Stimulated activated CD8-positive, alpha-beta memory T cell treated with anti-CD3 and anti-CD28 coated beads, Interleukin-2, amount 100 ng/mL, for 1 hour (primary cell): Measurements from ENCODE around the gene NUP210L.
"Not testable (repeated sequence)": the region's sequence is repeated elsewhere in the genome, so short reads cannot be mapped to it uniquely, and the experiment has no call there.

Source experiments
- DNase-seq, 2 donors: peaks; one replicate each; pipeline ENCODE4 v3.0.0-alpha.2; 2020; ENCODE audit warnings: low read depth in 2 of 2

The NUP210L gene

DNA sequence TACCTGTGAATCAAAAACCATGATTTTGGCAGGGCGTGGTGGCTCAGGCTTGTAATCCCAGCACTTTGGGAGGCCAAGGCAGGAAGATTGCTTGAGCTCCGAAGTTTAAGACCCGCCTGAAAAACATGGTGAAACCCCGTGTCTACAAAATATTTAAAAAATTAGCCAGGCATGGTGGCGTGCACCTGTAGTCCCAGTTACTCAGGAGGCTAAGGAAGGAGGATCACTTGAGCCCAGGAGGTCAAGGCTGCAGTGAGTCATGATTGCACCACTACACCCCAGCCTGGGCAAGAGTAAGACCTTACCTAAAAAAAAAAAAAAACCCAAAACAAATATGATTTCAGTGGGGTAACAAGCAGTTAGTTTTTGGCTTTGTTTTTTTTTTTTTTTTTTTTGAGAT, 54.7 kb downstream of the NUP210L start:
- not testable (repeated sequence) for DNase-seq

DNA sequence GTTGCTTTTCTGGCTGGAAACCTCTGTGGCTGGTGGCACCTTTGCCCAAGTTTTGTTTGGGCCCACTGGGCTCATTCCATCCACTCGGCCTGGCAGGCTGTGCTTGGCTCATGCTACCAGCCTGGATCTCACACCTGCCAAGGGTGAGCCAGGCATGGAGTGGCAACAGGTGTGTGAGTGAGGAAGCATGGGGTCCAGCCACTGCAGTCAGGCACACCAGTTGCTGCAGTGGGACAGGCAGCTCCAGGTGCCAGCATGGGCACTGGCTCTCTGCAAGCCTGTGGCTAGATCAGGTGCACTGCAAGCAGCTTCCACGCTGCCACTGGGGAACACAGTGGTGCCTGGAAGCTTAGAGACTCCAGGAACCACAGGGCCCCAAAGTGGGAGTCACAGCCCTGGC, 57.0 kb downstream of the NUP210L start:
- no peak for DNase-seq

- no peak for DNase-seq
These were observed 59.3 kb downstream of the NUP210L start for GRCh38 chr1:154095456-154096060.

- no peak for DNase-seq
These were observed 60.5 kb downstream of the NUP210L start for GRCh38 chr1:154094411-154094810.

- no peak for DNase-seq
These were observed 61.2 kb downstream of the NUP210L start for GRCh38 chr1:154093699-154094098.

DNA sequence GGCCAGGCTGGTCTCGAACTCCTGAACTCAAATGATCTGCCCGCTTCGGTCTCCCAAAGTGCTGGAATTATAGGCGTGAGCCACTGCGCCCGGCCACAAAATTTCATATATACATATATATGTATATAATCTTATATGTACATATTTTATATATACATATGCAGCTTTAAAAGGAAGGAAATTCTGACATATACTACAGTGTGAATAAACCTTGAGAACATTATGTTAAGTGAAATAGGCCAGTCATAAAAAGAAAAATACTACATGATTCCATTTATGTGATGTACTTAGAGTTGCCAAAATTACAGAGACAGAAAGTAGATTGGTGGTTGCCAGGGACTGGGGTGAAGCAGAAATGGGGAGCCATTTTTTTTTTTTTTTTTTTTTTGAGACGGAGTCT, 63.2 kb downstream of the NUP210L start:
- DNase-seq: no peak

- no peak for DNase-seq
These were observed 67.3 kb downstream of the NUP210L start for GRCh38 chr1:154087574-154087973.

DNA sequence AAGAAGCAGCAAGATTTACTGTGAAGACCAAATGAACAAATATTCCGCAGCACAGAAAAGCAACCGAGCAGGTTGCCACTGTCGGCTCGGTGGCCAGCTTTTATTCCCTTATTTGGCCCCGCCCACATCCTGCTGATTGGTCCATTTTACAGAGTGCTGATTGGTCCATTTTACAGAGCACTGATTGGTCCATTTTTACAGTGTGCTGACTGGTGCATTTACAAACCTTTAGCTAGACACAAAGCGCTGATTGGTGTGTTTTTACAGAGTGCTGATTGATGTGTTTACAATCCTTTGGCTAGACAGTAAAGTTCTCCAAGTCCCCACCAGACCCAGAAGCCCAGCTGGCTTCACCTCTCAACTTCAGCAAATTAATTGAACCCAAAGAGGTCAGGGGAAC, 71.8 kb downstream of the NUP210L start:
- not testable (repeated sequence) for DNase-seq

DNA sequence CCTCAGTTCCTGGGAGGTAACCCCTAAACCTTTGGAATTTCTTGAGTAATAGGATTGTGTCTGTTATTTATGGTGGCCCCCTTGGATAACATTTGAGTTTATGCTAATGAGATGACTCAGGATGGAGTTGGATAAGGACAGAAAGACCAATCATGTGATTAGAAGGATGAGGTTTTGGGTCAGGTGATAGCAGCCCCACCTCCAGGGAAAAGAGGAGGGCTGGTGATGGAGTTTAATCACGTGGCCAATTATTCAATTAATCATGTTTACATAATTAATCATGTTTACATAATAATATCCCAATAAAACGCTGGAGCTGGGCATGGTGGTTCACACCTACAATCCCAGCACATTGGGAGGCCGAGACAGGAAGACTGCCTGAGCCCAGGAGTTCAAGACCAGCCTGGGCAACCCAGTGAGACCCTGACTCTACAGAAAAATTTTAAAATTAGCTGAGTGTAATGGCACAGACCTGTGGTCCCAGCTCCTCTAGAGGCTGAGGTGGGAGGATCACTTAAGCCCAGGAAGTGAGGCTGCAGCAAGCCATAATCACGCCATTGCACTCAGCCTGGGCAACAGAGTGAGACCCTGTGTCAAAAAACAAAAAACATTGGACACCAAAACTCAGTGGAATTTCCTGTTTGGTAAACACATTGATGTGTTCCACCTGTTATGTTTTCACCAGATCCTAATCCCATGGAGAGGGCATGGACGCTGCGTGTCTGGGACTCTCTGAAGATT, 73.3 kb downstream of the NUP210L start:
- DNase-seq: no peak

DNA sequence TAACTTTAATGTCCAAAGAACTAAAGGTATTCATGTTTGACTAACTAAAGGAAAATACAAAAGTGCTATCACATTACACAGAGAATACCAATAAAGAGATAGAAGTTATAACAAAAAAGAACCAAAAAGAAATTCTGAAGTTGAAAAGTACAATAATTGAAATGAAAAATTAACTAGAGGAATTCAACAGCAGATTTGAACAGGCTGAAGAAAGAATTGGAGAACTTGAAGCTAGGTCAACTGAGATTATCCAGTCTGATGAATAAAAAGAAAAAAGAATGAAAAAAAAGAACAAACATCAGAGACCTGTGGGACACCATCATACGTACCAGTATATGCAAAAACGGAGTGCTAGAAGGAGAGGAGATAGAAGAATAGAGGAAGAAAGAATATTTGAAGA, 78.5 kb downstream of the NUP210L start:
- DNase-seq: no peak

DNA sequence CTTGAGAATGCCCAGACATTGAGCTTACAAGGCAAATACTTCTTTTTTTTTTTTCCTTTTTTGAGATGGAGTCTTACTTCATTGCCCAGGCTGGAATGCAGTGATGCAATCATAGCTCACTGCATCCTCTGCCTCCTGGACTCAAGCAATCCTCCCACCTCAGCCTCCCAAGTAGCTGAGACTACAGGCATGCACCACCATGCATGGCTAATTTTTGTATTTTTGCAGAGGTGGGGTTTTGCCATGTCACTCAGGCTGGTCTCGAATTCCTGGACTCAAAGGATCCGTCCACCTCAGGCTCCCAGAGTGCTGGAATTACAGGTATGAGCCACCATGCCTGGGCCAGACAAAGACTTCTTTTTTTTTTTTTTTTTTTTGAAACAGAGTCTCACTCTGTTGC, 79.1 kb downstream of the NUP210L start:
- DNase-seq: no peak

GRCh38 chr1:154062309-154062708, 92.6 kb downstream of the NUP210L start:
- DNase-seq: no peak

DNA sequence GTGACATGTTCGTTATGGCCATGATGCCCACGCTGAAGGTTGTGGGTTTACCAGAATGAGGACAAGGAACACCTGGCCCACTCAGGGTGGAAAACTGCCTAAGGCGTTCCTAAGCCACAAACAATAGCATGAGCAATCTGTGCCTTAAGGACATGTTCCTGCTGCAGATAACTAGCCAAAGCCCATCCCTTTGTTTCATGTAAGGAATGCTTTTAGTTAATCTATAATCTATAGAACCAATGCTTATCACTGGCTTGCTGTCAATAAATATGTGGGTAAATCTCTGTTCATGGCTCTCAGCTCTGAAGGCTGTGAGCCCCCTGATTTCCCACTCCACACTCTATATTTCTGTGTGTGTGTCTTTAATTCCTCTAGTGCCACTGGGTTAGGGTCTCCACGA, 107.4 kb downstream of the NUP210L start:
- DNase-seq: not testable (repeated sequence)

DNA sequence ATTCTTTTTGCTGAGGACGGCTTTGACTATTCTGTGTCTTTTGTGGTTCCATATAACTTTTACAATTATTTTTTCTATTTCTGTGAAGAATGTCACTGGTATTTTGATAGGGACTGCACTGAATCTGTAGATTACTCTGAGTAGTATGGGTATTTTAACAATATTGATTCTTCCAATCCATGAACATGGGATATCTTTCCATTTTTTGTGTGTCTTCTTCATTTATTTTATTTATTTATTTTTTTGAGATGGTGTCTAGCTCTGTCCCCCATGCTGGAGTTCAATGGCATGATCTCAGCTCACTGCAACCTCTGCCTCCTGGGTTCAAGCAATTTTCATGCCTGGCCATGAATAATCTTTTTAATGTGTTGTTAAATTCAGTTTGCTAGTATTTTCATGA, 121.2 kb downstream of the NUP210L start:
- DNase-seq: not testable (repeated sequence)

DNA sequence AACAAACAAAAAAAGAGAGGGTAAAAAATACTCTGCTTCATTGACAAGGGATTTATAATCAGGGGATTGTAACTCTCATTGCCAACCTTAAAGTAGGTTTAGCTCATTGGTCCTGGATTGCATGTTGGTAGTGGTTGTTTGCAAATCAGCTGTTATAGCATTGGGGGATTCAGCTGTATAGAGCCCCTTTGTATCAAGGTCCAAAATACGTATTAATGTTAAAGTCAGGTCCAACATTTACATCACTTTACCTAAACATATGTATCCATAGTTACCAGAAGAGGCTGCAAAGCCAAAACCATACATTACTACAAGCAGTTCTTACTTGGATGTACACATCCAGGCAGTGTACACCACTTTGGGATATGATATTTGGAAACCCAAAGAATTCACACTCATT, 134.9 kb downstream of the NUP210L start:
- DNase-seq: no peak

GRCh38 chr1:154019269-154019668, 135.6 kb downstream of the NUP210L start:
- DNase-seq: no peak

- DNase-seq: no peak
These were observed 140.5 kb downstream of the NUP210L start for GRCh38 chr1:154014154-154014907.

DNA sequence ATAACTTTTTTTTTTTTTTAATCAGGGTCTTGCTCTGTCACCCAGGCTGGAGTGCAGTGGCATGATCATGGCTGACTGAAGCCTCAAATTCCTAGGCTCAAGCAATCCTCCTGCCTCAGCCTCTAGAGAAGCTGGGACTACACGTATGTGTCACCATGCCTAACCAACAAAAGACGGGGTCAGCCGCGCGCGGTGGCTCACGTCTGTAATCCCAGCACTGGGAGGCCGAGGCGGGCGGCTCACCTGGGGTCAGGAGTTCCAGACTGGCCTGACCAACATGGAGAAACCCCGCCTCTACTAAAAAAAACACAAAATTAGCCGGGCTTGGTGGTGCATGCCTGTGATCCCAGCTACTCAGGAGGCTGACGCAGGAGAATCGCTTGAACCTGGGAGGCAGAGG, 142.3 kb downstream of the NUP210L start:
- not testable (repeated sequence) for DNase-seq

- no peak for DNase-seq
These were observed 142.7 kb downstream of the NUP210L start for GRCh38 chr1:154012129-154012528.

- DNase-seq: no peak
These were observed 148.7 kb downstream of the NUP210L start for GRCh38 chr1:154006136-154006535.

GRCh38 chr1:154000420-154000819, 154.5 kb downstream of the NUP210L start:
- DNase-seq: no peak

DNA sequence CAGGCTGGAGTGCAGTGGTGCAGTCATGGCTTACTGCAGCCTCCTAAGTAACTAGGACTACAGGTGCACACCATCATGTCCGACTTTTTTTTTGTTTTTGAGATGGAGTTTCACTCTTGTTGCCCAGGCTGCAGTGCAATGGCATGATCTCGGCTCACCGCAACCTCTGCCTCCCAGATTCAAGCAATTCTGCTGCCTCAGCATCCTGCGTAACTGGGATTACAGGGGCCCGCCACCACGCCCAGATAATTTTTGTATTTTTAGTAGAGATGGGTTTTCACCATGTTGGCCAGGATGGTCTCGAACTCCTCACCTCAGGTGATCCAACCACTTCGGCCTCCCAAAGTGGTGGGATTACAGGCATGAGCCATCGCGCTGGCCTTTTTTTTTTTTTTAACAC, 158.0 kb downstream of the NUP210L start:
- DNase-seq: not testable (repeated sequence)

DNA sequence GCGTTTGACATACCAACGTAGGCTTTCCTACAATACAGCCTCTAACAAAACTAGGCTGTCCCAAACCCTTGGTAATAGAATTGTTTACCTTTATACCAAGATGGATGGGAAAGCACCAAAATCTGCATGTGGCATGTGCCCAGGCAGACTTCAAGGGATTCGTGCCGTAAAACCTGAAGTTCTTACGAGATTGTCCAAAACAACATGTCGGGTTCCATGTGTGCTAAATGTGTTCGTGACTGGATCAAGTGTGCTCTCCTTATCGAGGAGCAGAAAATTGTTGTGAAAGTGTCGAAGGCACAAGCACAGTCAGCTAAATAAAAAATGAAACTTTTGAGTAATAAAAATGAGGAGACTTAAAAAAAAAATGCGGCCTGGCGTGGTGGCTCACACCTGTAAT, 159.2 kb downstream of the NUP210L start:
- DNase-seq: no peak
